ENCODE results near the gene ACO1.
A peak's percentile ranks its signal among the peaks of the same experiment; 100 is the strongest.

The ACO1 gene

DNA sequence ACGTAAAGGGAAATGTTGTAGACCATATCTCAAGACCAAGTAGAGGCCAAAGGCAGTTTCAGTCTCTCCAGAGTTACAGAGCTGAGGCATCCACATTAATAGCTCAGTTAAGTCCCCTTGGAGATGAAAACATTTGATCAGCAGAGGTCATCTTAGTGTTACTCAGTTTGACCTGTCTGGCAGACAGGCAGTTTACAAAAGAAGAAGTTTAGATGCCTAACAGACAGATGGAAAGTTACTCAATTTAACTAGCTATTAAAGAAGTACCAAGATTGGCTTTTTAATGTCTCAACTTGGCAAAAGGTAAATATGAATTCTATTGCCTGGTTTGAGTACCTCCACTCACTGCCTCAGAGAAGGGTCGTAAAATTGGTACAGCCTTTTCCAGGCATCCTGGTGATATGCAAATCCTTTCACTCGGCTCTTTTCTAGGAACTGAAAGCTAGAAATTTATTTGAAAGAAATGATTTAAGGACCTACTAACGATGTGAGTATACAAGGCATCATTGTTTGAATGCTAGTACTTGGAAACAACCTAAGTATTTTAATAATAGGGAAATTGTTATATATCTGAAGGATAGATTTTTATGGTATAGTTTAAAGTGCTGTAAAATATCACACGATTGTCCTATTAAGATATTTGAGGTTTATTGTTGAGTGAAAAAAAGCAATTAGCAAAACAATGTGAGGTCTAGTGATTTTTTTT is 14.8 kb downstream of the ACO1 start:
- no peak overlapping the region for H3K4me3 ChIP-seq (ENCODE audit: low read depth, low read length)
- H3K27me3 ChIP-seq (ENCODE audit: insufficient read depth, low read length): no peaks in the 10 kb centered on the region
- peaks cover 60% of the 10 kb centered on the region for H3K4me1 ChIP-seq (ENCODE audit: control insufficient read depth, insufficient read depth, low read length, unreplicated experiment)
- peak overlapping the region; percentile 4; the same call in 1 of the 2 replicates for H3K27ac ChIP-seq (ENCODE audit: low read depth, low read length)
- H3K36me3 ChIP-seq (ENCODE audit: insufficient read depth, low read length): peaks cover 16% of the 10 kb centered on the region
- H3K79me2 ChIP-seq (ENCODE audit: control insufficient read depth, insufficient read depth, low read length, unreplicated experiment): peaks cover 88% of the 10 kb centered on the region
- no peak overlapping the region for H2AFZ ChIP-seq (ENCODE audit: low read length, unreplicated experiment)

DNA sequence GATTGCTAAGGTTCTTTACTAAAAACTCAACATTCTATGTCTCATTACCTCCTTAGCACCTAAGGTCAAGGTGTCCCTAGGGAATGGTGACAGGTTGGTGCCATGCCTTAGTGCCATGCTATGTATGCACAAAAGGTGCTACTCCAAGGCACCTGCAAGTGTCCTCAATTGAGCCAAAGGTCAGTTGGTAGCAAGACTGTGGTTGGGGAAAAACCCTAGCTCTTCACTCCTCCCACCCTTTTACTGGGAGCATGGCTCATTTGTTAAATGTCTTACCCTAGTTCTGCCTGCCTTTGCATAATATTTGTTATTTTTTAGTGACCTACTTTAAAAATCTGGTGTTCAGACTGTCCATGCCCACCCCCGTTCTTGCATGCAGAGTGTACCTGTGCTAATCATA is 17.0 kb downstream of the ACO1 start:
- no peaks in the 10 kb centered on the region for H3K27me3 ChIP-seq (ENCODE audit: insufficient read depth, low read length)
- peaks cover 81% of the 10 kb centered on the region for H3K79me2 ChIP-seq (ENCODE audit: control insufficient read depth, insufficient read depth, low read length, unreplicated experiment)
- H3K4me3 ChIP-seq (ENCODE audit: low read depth, low read length): no peak overlapping the region
- peaks cover 40% of the 10 kb centered on the region for H3K4me1 ChIP-seq (ENCODE audit: control insufficient read depth, insufficient read depth, low read length, unreplicated experiment)
- H3K27ac ChIP-seq (ENCODE audit: low read depth, low read length): no peak overlapping the region
- H2AFZ ChIP-seq (ENCODE audit: low read length, unreplicated experiment): no peak overlapping the region
- H3K36me3 ChIP-seq (ENCODE audit: insufficient read depth, low read length): peaks cover 39% of the 10 kb centered on the region

DNA sequence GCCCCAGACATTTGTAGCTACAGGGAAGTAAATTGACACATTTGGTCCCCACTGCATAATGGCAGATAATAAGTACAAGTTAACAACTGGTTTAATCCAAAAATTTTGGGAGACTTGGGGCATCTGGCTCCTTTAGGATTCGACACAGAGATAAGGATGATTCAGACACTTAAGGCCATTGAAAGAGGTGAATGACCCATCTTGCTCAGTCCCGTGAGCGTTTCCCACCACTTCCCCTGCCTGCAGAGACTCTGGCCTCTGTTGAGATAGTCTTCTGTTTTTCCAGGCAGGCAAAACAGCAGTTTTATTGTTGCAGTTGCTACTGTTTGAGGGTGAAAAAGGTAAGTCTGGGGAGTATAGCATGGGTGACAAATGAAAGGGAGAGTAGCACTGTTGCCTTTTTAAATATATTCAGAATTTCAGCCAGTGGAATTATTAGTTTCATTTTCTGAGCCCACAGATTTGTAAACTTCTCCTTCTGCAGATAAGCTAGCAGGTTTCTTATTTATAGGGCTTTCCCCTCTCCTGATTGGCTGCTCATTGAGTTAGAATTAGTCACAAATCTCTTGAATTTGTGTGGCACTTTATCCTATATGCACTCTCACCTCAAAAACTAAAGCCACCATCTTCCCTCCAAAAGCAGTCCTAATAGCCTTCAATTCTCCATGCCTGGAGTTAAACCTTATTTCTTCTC is 19.3 kb downstream of the ACO1 start:
- Histone ChIP-seq H3K36me3 (ENCODE audit: insufficient read depth, low read length) (peaks cover 60% of the 10 kb centered on the region), H3K4me1 (ENCODE audit: control insufficient read depth, insufficient read depth, low read length, unreplicated experiment) (peaks cover 18% of the 10 kb centered on the region), H3K27ac (ENCODE audit: low read depth, low read length) (no peak overlapping the region), H2AFZ (ENCODE audit: low read length, unreplicated experiment) (no peak overlapping the region), H3K27me3 (ENCODE audit: insufficient read depth, low read length) (no peaks in the 10 kb centered on the region), H3K79me2 (ENCODE audit: control insufficient read depth, insufficient read depth, low read length, unreplicated experiment) (peaks cover 60% of the 10 kb centered on the region), H3K4me3 (ENCODE audit: low read depth, low read length) (no peak overlapping the region)

DNA sequence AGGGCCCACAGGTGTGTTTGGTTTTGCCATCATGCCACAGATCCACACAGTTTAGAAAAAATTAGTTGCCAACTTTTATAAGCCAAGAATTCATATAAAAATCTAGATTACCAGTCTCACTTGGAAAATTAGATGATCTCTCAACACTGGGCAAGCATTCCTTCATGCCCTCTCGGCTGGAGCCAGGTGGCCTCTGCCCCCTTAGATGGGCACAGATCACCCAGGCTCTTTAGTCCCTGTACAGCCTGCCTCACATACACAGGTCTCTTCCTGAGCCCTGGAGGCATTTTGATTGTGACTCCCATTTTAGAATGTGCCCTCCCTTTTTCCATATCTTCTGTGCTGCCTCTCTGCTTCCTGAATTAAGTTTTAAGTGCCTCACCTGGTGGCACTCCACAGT is 20.0 kb downstream of the ACO1 start:
- no peak overlapping the region for H2AFZ ChIP-seq (ENCODE audit: low read length, unreplicated experiment)
- H3K4me3 ChIP-seq (ENCODE audit: low read depth, low read length): no peak overlapping the region

DNA sequence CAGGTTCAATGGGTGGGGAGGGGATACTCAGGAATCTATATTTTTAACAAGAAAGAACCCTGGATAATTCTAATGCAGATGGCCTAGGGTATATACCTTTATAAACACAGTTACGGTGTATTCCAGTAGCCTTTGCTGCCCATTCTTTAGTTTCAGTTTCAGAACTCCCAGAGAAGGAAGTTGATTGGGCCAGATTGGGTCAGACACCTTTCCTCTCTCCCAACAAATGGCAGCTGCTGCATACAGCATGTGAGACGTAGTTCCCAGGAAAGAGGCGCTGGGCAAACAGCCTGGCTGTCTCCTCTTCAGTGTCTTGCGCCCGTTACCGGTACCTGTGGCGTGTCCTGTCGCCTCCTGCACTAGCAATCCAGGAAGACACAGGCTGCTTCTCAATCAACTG is 20.4 kb downstream of the ACO1 start:
- peaks cover 71% of the 10 kb centered on the region for H3K36me3 ChIP-seq (ENCODE audit: insufficient read depth, low read length)
- peaks cover 51% of the 10 kb centered on the region for H3K79me2 ChIP-seq (ENCODE audit: control insufficient read depth, insufficient read depth, low read length, unreplicated experiment)
- H3K4me1 ChIP-seq (ENCODE audit: control insufficient read depth, insufficient read depth, low read length, unreplicated experiment): peaks cover 9% of the 10 kb centered on the region
- no peak overlapping the region for H2AFZ ChIP-seq (ENCODE audit: low read length, unreplicated experiment)
- H3K27me3 ChIP-seq (ENCODE audit: insufficient read depth, low read length): no peaks in the 10 kb centered on the region
- H3K4me3 ChIP-seq (ENCODE audit: low read depth, low read length): no peak overlapping the region
- no peak overlapping the region for H3K27ac ChIP-seq (ENCODE audit: low read depth, low read length)

More for the DNA sequence above, 20.0 kb downstream of the ACO1 start:
- Histone ChIP-seq H3K36me3 (ENCODE audit: insufficient read depth, low read length) (peaks cover 67% of the 10 kb centered on the region), H3K79me2 (ENCODE audit: control insufficient read depth, insufficient read depth, low read length, unreplicated experiment) (peaks cover 53% of the 10 kb centered on the region), H3K27me3 (ENCODE audit: insufficient read depth, low read length) (no peaks in the 10 kb centered on the region), H3K27ac (ENCODE audit: low read depth, low read length) (no peak overlapping the region), H3K4me1 (ENCODE audit: control insufficient read depth, insufficient read depth, low read length, unreplicated experiment) (peaks cover 11% of the 10 kb centered on the region)

DNA sequence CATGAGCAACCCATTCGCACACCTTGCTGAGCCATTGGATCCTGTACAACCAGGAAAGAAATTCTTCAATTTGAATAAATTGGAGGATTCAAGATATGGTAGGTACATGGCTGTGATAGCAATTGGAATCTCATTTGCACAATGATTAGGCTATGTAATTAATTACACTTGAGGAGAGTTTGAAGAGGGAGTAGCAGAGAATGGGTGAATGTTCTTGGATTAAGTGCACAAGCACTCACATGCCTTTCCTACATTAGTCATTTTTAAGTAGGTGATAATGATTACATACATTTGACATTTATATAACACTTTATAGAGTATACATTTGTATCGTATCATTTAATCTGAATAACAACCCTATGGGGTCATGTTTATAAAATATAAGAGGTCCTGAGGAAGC is 21.1 kb downstream of the ACO1 start:
- Histone ChIP-seq H3K79me2 (ENCODE audit: control insufficient read depth, insufficient read depth, low read length, unreplicated experiment) (peaks cover 45% of the 10 kb centered on the region), H3K27ac (ENCODE audit: low read depth, low read length) (no peak overlapping the region), H3K4me3 (ENCODE audit: low read depth, low read length) (no peak overlapping the region), H3K4me1 (ENCODE audit: control insufficient read depth, insufficient read depth, low read length, unreplicated experiment) (peaks cover 9% of the 10 kb centered on the region), H2AFZ (ENCODE audit: low read length, unreplicated experiment) (no peak overlapping the region), H3K27me3 (ENCODE audit: insufficient read depth, low read length) (no peaks in the 10 kb centered on the region), H3K36me3 (ENCODE audit: insufficient read depth, low read length) (peaks cover 75% of the 10 kb centered on the region)

DNA sequence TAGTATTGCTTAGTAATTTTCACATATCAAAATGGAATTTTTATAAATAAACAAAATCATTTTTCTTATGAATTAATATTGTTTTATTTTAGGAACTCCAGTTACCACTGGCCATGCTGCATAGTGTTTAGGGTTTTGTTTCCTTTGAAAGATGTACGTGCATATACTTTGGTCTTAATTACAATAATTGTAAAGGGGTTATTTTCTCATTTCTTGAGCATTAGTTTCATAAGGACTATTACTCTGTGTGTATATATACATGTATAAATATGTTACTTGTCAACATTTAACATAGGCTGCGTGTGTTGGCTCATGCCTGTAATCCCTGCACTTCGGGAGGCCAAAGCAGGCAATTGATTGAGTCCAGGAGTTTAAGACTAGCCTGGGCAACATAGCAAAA is 21.6 kb downstream of the ACO1 start:
- no peak overlapping the region for H3K4me3 ChIP-seq (ENCODE audit: low read depth, low read length)
- H3K79me2 ChIP-seq (ENCODE audit: control insufficient read depth, insufficient read depth, low read length, unreplicated experiment): peaks cover 41% of the 10 kb centered on the region
- no peaks in the 10 kb centered on the region for H3K27me3 ChIP-seq (ENCODE audit: insufficient read depth, low read length)
- H2AFZ ChIP-seq (ENCODE audit: low read length, unreplicated experiment): no peak overlapping the region
- peaks cover 9% of the 10 kb centered on the region for H3K4me1 ChIP-seq (ENCODE audit: control insufficient read depth, insufficient read depth, low read length, unreplicated experiment)
- H3K36me3 ChIP-seq (ENCODE audit: insufficient read depth, low read length): peaks cover 80% of the 10 kb centered on the region
- no peak overlapping the region for H3K27ac ChIP-seq (ENCODE audit: low read depth, low read length)

DNA sequence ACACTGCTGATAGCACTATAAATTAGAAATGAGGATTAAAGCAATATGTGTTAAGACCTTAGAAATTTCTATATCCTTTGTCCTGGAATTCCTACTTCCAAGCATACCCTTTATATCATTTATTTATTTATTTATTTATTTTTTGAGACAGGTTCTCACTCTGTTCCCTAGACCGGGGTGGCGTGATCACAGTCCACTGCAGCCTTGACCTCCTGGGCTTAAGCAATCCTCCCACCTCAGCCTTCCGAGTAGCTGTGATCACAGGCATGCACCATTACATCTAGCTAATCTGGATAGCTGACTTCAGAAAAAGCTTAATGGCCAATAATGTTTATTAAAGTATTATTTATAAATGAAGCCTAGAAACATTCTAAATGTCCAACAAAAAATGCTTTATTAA is 27.3 kb downstream of the ACO1 start:
- Histone ChIP-seq H3K4me3 (ENCODE audit: low read depth, low read length) (no peak overlapping the region), H3K4me1 (ENCODE audit: control insufficient read depth, insufficient read depth, low read length, unreplicated experiment) (peaks cover 12% of the 10 kb centered on the region), H3K27me3 (ENCODE audit: insufficient read depth, low read length) (no peaks in the 10 kb centered on the region), H3K36me3 (ENCODE audit: insufficient read depth, low read length) (peaks cover 61% of the 10 kb centered on the region), H3K79me2 (ENCODE audit: control insufficient read depth, insufficient read depth, low read length, unreplicated experiment) (no peaks in the 10 kb centered on the region), H3K27ac (ENCODE audit: low read depth, low read length) (no peak overlapping the region), H2AFZ (ENCODE audit: low read length, unreplicated experiment) (no peak overlapping the region)

DNA sequence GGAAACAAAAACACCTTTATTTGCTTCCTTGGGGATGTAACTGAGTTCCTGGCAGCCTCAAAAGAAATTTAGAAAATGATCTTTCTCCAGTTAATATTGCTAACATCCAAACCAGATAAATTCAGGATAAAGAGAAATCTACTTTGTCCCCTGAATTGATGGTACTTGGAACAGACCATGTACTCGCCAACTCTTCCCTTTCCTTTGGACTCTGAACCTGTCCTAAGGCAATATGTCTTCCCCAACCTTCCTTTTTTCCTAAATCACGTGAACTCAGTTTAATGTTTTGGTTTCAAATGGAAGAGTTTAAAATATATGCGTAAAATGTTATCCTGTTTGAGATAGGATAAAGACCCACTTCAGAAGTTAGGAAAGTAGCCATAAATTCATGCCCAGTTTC is 28.0 kb downstream of the ACO1 start:
- Histone ChIP-seq H2AFZ (ENCODE audit: low read length, unreplicated experiment) (no peak overlapping the region), H3K4me1 (ENCODE audit: control insufficient read depth, insufficient read depth, low read length, unreplicated experiment) (peaks cover 12% of the 10 kb centered on the region), H3K36me3 (ENCODE audit: insufficient read depth, low read length) (peaks cover 62% of the 10 kb centered on the region), H3K4me3 (ENCODE audit: low read depth, low read length) (no peak overlapping the region), H3K27me3 (ENCODE audit: insufficient read depth, low read length) (no peaks in the 10 kb centered on the region), H3K27ac (ENCODE audit: low read depth, low read length) (peak overlapping the region; percentile 2; the same call in 1 of the 2 replicates), H3K79me2 (ENCODE audit: control insufficient read depth, insufficient read depth, low read length, unreplicated experiment) (no peaks in the 10 kb centered on the region)

DNA sequence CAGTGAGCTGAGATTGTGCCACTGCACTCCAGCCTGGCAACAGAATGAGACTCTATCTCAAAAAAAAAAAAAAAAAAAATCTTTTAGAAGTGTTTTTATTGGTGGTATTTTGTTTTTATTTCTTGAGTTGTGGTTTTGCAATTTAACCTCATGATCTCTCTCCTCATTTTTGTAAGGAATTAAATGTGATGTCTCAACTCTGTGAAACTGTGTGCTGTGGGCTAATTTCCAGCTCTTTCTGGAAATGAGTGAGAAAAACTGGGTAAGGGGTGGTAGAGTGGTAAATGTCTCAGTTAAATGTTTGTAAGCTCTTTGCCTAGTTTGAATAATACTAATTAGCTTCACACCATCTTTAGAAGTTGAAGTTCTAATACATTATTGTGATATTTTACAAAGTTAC is 29.0 kb downstream of the ACO1 start:
- Histone ChIP-seq H3K4me3 (ENCODE audit: low read depth, low read length) (no peak overlapping the region), H3K79me2 (ENCODE audit: control insufficient read depth, insufficient read depth, low read length, unreplicated experiment) (no peaks in the 10 kb centered on the region), H3K27me3 (ENCODE audit: insufficient read depth, low read length) (no peaks in the 10 kb centered on the region), H3K36me3 (ENCODE audit: insufficient read depth, low read length) (peaks cover 57% of the 10 kb centered on the region), H3K4me1 (ENCODE audit: control insufficient read depth, insufficient read depth, low read length, unreplicated experiment) (peaks cover 12% of the 10 kb centered on the region), H3K27ac (ENCODE audit: low read depth, low read length) (peak overlapping the region; percentile 75), H2AFZ (ENCODE audit: low read length, unreplicated experiment) (no peak overlapping the region)

DNA sequence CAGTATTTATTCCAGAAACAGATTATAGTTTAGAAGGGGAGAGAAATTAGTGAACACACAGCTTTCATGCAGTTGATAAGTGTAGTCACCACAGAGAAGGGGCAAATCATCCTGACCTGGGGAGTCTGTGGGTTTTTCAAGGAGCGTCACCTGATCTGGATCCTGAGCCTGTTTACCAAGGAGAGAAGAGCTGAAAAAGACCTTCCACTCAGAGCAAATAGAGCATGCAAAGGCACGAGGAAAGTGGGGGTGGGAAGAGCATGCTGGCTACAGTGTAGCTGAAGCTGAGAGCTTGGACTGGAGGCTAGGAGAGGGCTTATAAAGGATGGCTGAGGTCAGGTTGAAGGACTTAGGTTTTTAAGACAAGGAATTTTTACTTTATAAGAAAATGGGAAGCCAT is 30.4 kb downstream of the ACO1 start:
- Histone ChIP-seq H3K36me3 (ENCODE audit: insufficient read depth, low read length) (peaks cover 49% of the 10 kb centered on the region), H2AFZ (ENCODE audit: low read length, unreplicated experiment) (no peak overlapping the region)

More for the DNA sequence above, 30.4 kb downstream of the ACO1 start:
- no peak overlapping the region for H3K27ac ChIP-seq (ENCODE audit: low read depth, low read length)
- no peaks in the 10 kb centered on the region for H3K79me2 ChIP-seq (ENCODE audit: control insufficient read depth, insufficient read depth, low read length, unreplicated experiment)
- peaks cover 12% of the 10 kb centered on the region for H3K4me1 ChIP-seq (ENCODE audit: control insufficient read depth, insufficient read depth, low read length, unreplicated experiment)
- no peaks in the 10 kb centered on the region for H3K27me3 ChIP-seq (ENCODE audit: insufficient read depth, low read length)
- H3K4me3 ChIP-seq (ENCODE audit: low read depth, low read length): no peak overlapping the region

Data from ACC112 (cell line).